COR-L47 (cell line): Measurements from ENCODE around the gene BCL7B.
"Not testable (repeated sequence)": the region's sequence is repeated elsewhere in the genome, so short reads cannot be mapped to it uniquely, and the experiment has no call there.

Experiments
- DNase-seq: peaks from one replicate; lab custom pipeline; 2025; lab: John Stamatoyannopoulos, UW

BCL7B gene

GRCh38 chr7:73496626-73497025 is 60.9 kb downstream of the BCL7B start:
- no peak for DNase-seq

DNA sequence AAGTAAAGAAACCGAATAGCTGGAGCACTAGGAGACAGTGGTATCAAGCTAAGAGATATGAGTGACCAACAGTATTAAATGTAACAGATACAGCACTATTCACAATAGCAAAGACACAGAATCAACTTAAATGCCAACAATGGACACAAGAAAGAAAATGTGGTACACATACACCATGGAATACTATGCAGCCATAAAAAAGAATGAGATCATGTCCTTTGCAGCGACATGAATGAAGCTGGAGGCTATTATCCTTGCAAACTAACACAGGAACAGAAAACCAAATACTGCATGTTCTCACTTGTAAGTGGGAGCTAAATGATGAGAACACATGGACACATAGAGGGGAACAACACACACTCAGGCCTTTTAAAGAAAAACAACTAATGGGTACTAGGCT is 62.0 kb downstream of the BCL7B start:
- DNase-seq: not testable (repeated sequence)

- no peak for DNase-seq
Measured at GRCh38 chr7:73489976-73490375, 67.5 kb downstream of the BCL7B start.

DNA sequence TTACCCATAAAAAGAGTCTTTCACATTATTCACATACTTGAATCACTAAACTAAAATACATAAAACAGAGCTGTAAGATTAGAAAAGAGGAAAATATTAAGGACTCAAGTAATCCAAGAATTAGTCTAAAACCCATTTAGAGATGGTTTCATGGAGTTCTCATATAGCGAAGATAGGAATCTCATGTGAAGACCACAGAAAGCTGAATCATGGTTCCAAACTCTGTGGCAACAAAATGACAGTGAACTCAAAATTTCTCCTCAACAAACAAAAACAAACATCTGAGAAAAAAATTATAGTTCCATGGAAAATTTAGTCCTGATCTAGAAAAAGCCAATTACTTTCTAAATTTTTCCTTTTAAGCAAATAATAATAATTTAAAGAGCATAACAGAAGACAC is 70.0 kb downstream of the BCL7B start:
- DNase-seq: no peak
